Stimulated activated naive CD4-positive, alpha-beta T cell (primary cell): ENCODE results near the gene RMND1.
"Not testable (repeated sequence)": the region's sequence is repeated elsewhere in the genome, so short reads cannot be mapped to it uniquely, and the experiment has no call there.

Experiments used
- DNase-seq, 6 experiments: peaks; one replicate each; lab custom pipeline; 2025; lab: John Stamatoyannopoulos, UW

Gene RMND1

GRCh38 chr6:151451950-151452749 is at the start of gene RMND1:
RMND1 (minus strand) TSS chr6:151452126; CDS start chr6:151445811, 6,315 bp downstream.
- DNase-seq: peak; percentile 95 to 99 (median 99)

- no peak for DNase-seq
Observed at GRCh38 chr6:151499551-151499950, 47.6 kb upstream of the RMND1 start.

- DNase-seq: no peak
Observed at GRCh38 chr6:151498327-151498726, 46.4 kb upstream of the RMND1 start.

GRCh38 chr6:151497905-151498304 is 46.0 kb upstream of the RMND1 start:
- no peak for DNase-seq

- DNase-seq: no peak
Observed at GRCh38 chr6:151495380-151495779, 43.5 kb upstream of the RMND1 start.

- no peak for DNase-seq
Observed at GRCh38 chr6:151494936-151495320, 43.0 kb upstream of the RMND1 start.

DNA sequence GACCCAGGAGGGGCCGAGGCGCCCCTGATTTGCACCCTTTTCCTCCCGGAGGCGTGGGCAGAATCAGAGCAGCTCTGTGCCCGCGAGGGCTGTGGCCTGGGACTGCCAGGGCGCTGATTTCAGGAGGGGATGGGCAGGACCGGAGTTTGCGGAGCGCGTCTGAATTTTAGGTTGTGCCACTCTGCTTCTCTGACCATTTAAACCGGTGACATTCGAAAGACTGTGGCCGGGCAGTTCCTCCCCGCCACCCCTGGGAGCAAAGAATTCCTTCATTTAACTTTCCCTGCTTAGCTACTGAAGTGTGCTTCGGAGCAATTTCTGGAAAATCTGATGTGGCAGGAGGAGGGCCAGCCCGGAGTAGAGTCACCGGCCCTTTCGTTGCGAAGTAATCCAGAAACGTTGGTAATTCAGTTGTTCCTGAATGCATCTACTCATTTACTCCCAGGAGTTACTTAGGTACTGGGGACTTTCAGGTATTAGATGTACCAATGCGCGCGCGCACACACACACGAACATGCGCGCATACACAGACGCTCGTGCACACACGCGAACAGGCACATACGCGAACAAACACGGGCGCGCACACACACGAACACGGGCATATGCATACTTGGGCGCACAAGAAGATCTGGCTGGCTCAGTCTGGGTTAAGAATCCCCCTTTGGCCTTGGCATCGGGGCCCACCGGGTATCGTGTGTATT is 42.5 kb upstream of the RMND1 start:
- DNase-seq: no peak

DNA sequence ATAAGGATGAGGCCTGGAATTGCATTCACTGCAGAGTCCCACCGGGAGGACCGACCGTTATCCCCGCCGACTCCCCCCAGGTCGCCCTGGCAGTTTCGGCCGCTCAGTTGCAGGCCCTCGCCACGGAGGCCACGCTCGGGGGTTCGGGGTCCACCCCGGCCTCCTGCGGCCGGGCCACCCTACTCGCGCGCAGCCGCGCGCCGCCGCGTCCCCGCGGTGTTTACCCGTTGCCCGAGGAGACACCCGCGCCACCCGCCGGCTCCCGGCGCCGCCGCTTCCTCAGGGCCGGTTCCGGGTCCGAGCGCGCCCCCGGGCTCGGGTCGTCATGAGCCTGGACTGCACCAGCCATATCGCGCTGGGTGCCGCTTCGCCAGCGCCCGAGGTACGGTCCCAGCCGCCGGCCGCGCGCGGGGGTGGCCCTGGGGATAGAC is 41.9 kb upstream of the RMND1 start, which contains the start of gene CCDC170:
Gene CCDC170, plus strand, starts transcription at position 214 of the 431 bp plus-strand sequence. Its CDS starts 112 bp downstream, at position 326.
- no peak for DNase-seq

- DNase-seq: no peak
Observed at GRCh38 chr6:151493161-151493803, 41.4 kb upstream of the RMND1 start.

- DNase-seq: no peak
Observed at GRCh38 chr6:151490996-151491395, 39.1 kb upstream of the RMND1 start.

DNA sequence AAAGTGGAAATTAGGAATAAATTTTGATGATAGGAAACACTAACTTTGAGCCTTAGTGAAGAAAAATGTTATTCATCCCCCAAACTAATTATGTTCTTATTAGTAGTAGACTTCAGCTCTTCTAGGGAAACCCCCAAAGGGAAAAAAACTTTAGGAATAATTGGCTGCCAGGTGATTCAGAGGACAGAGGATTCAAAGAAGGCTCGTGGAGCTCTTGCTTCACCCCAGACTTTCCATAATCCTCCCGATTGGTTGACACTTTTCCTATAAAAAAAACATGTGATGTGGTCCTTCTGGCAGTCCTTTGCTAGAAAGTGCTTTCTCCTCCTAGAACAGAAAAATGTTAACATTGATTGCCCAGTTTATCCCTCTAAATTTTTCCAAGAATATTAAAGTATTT is 36.3 kb upstream of the RMND1 start:
- DNase-seq: no peak

DNA sequence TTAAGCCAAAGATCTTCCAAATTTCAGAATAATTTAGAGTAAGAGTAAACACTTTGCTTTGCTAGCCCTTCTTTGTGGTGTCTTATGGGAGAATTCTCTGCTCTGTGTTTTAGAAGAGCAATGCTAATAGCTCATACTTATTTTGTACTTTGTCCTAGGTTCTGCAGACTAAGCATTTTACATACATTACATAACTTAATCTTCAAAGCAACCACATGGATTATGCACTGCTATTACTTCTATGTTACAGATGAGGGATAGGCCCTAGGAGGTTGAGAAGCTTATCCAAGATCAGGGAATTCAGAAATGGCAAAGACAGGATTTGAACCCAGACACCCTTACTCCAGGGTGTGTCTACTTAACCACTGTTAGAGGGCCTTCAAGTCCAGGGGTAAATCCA is 32.1 kb upstream of the RMND1 start:
- DNase-seq: no peak

DNA sequence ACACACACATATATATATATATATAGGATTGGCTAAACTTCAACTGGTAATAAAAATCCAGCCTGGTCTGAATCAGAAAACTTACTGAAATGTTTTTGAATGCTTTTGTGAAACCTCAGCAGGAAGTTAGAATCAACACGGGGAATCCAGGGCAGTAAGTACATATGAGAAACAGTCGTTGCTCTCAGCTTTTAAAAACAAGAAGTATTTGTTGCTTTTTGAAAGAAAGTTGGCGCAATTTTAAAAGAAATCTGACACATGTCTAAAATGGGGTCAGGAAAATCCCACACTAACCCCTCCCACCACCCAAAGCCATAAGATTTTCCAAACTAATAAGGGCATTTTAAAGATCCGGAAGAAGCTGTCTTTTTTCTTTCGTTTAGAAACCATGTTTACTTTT is 30.4 kb upstream of the RMND1 start:
- DNase-seq: peak in 1 of 6 experiments; percentile 3

- DNase-seq: no peak
Observed at GRCh38 chr6:151481786-151482185, 29.9 kb upstream of the RMND1 start.

DNA sequence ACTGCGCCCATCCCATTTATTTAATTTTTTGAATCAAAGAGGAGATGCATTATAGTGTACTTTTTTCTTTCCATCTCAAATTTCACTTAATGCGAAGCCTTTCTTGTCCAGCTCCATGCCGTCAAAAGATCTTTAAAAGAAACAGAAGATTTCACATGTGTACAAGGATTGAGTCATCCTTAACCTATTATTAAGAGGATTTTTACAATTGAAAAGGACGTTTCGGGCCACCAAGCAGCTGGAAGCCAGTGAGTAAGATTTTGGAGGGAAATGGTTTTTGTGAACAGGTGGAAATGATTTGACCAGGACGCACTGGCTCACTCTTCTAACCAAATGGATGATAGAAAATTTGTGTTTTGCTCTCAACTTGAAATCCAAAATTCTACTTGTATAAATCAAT is 26.7 kb upstream of the RMND1 start:
- DNase-seq: no peak

GRCh38 chr6:151477726-151478125 is 25.8 kb upstream of the RMND1 start:
- no peak for DNase-seq

DNA sequence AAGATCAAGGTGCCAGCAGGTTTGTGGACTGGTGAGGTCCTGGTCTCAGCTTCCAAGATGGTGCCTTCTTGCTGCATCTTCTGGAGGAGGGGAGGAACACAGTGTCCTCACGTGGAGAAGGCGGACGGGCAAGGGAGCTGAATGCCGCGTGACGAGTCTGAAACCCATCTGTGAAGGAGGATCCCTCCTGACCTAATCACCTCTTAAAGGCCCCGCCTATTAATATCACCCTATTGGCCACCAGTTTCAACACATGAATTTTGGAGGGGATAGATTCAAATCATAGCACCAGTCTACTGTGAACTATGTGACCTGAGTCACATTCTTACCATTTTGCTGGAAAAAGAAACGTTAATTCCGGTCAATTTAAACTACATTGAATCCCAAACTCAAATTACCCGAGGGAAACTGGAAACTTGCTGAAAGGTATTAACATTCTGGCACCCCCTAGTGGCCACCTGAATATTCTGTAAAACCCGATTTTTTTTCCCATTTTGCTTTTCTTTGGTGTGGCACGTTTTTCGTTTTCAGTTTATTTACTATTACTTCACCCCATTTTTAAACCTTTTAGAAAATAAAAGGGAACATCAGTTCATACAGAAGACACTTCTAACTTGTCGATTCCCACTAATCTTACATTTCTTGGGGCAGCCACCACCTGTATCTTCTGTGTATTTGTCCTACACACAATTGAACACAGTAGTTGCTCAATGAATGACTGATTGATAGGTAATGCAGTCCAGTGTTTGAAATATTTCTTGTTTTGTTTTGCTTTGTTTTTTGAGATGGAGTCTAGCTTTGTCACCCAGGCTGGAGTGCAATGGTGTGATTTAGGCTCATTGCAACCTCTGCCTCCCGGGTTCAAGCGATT is 24.0 kb upstream of the RMND1 start:
- peak in 4 of 6 experiments; percentile 16 to 67 (median 34) for DNase-seq

GRCh38 chr6:151464702-151465101 is 12.8 kb upstream of the RMND1 start:
- DNase-seq: no peak

- DNase-seq: no peak
Observed at GRCh38 chr6:151461673-151462072, 9.7 kb upstream of the RMND1 start.

- not testable (repeated sequence) for DNase-seq
Observed at GRCh38 chr6:151455751-151456398, 3.9 kb upstream of the RMND1 start.

DNA sequence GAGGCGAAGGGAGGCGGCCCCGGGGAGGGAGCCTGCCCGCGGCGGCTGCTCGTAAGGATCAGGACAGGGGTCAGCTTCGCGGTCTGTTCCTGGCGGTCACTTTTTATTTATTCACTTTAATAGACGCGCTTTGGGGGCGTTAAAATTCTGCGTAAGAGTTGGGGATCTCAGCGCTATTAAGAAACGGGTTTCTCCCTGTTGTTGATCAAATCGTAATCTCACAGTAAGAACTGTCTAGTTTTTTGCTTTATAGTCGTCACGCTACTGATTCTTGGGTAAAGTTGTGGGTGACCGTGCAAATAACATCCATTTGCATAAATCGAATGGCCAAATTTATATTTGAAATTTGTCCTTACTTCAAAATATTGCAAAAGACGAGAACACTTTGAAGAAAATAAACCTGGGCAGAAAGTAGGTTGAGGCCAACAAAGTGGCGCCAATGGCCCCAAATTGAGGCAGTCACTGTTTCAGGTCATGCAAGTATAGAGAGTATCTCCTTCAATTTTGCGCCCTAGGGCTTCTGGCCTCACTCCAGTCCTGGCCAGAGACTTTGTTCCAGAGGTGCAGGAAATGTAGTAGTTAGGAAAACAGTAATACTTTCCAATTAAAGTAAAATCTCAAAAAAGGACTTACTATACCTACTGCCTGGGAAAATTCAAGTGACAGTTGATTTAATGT is 963 bp upstream of the RMND1 start:
- DNase-seq: no peak
